Fibroblast of the aortic adventitia (primary cell): ENCODE data around the gene FIG4. TPM values are rescaled to one million over a fixed set of nuclear protein-coding genes. Genes with fewer than 3 reads are reported as not detected.
A peak's percentile ranks its signal among the peaks of the same experiment; 100 is the strongest.

Experiments used
- DNase-seq: peaks from one replicate; pipeline ENCODE4 v3.0.0-alpha.2; 2010; ENCODE audit warnings: low read depth
- H3K4me3 ChIP-seq: 2 replicates; pipeline ENCODE4 v1.5.1; 2011; ENCODE audit warnings: low read depth, mild to moderate bottlenecking, control low read depth, low read length, moderate library complexity
- total RNA-seq: library from RNA; depleted of rRNA; stranded (reverse); fragments of >200 nt; gene quantifications from 2 replicates; pipeline ENCODE4 v1.2.3, GENCODE V29; 2012; ENCODE audit warnings: low replicate concordance
- TF ChIP-seq, protein P1 (sequence below): IDR thresholded peaks from 2 replicates; pipeline ENCODE4 v1.5.1; 2011; ENCODE audit warnings: mild to moderate bottlenecking, low read length, control low read depth, inconsistent platforms; ENCODE audit not compliant: insufficient read depth

FIG4 gene
- total RNA-seq, 1 donor = 28.0 TPM

DNA sequence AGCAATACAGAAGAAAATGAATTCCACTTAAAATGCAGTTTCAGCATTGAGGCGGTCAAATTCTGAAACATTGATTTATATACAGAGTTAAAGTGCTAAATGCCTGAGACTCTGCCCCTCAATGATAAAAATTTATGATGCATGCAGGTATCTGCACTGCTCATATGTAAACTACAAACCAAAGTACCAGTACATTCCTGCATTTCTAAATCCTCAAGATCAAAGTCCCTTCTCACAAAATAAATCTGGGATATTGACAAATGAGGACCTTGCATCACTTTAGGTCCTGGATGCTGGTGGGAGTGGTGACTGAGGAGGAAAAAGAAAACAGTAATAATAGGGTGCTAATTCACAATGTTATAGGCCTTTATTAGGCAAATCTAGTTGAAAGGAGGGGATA, 101.9 kb downstream of the FIG4 start:
- TF ChIP-seq, protein P1, sequence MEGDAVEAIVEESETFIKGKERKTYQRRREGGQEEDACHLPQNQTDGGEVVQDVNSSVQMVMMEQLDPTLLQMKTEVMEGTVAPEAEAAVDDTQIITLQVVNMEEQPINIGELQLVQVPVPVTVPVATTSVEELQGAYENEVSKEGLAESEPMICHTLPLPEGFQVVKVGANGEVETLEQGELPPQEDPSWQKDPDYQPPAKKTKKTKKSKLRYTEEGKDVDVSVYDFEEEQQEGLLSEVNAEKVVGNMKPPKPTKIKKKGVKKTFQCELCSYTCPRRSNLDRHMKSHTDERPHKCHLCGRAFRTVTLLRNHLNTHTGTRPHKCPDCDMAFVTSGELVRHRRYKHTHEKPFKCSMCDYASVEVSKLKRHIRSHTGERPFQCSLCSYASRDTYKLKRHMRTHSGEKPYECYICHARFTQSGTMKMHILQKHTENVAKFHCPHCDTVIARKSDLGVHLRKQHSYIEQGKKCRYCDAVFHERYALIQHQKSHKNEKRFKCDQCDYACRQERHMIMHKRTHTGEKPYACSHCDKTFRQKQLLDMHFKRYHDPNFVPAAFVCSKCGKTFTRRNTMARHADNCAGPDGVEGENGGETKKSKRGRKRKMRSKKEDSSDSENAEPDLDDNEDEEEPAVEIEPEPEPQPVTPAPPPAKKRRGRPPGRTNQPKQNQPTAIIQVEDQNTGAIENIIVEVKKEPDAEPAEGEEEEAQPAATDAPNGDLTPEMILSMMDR = no peak
- no peak overlapping the region for H3K4me3 ChIP-seq
- no peak for DNase-seq

DNA sequence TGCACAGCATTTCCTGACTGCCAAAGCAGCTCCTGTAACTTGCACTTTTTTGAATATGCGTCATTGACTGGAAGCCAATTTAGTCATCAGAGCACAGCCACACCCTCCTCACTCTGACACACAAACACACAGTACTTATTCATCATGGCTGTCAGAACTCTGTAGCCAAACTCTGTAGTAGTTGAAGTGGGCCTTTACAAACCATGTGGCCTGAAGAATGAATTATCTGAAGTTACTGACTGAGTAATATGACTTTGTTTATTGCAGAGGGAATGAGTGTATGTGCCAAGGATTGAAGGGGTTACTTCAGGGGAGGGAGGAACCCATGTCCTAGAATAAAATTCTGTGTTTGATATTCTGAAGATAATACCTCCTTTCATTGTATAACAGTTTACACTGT, 102.7 kb downstream of the FIG4 start:
- H3K4me3 ChIP-seq = no peak overlapping the region
- TF ChIP-seq, protein P1 = no peak

DNA sequence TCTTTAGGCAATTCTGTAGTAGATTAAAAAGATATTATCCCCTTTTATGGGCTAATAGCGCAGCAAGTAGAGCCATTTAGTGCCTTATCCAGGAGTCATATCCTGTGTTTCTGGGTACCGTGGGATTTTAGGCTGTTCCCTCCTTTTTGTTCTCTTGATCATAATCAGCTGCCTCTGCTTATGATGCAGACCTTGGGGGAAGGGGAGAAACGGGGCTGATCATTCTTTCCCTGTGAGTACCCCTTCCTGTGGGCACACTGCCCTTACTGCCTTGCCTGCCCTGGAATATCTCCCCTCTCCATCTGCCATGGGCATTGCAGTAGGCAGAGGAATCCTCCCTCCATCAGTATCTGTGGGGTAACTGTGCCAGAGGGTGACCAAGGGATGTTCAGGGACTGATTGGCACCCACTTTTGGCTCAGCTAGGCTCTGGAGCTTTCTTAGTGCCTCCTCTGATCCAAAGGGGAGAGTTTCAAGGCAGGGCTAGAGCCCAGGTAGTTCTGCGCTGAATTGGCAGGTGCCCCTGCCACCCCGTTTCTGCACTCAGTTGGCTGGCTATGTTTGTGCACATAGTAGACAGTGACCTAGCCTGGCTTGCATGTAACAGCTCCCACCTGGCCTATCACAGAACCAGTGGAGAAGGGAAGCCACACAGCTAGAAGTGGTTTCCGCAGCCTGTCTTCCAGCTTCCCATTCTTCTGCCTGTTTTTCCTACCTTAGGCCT, 103.3 kb downstream of the FIG4 start:
- TF ChIP-seq, protein P1 = no peak
- DNase-seq = peak; percentile 83
- H3K4me3 ChIP-seq = no peak overlapping the region

More for the DNA sequence above, 102.7 kb downstream of the FIG4 start:
- DNase-seq = peak; percentile 98

DNA sequence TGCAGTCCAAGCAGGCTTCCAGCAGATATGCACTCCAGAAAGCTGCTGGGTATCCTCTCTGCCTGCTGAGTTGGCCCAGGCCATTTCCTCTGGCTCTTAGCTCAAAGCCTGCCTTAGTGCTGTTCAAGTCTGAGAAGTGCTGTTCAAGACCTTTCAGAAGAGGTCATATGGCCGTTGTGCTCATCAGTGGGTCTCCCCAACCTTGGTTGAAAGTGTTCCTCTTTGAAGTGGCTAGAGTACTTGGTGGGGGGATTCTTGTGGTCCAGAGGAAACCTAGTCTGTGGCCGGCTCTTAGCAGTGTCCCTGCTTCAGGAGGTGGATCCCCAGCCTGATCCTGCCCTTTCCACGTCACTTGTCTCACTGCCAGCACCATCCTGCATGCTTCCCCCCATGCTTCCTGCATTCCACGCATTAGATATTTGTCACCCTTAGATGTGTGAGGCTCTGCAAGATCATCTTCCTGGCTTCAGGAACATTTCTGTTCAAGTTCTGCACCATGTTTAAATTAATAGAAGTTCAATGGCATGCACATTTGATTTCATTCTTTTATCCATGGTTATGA, 105.0 kb downstream of the FIG4 start:
- TF ChIP-seq, protein P1 = no peak
- no peak overlapping the region for H3K4me3 ChIP-seq
- no peak for DNase-seq

DNA sequence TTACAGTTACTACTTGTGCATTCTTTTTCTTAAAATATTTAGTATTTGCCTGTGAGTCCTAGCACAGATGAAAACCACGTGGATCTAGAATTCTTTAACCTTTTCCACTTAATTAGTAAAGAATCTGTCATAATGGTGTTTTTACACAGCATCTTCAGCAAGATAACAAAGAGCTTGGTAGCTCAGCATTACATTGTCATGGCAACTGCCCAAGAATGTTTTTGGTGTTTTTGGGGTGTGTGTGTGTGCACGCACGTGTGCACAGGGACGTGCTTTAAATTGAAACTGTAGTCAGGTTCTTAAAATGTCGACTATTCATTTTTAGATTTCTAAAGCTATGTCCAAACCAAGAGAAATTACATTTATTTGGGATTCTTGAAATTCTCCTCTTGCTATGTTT, 108.0 kb downstream of the FIG4 start:
- DNase-seq = no peak
- TF ChIP-seq, protein P1 = no peak
- no peak overlapping the region for H3K4me3 ChIP-seq

DNA sequence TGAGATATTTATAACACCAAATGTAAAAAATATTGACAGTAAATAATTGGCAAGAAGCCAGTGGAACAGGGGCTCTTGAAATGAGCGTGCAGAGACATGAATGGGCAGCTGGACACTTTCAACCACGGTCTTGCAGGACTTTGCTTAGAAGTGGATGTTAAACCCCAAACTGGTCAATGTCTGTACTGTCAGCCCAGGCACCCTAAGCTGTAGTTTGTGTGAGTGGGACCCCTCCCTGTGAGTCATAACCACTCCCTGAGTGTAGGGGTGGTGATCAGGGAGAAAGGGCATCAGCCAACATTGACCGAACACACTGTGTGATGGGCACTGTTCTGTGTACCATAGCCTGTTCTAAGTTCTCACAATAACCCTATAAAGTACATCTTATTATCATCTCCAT, 108.6 kb downstream of the FIG4 start:
- peak; percentile 23 for DNase-seq
- H3K4me3 ChIP-seq = no peak overlapping the region
- TF ChIP-seq, protein P1 = no peak
